ENCODE data around the gene RTF2.

GRCh38 chr20:56438284-56438683, 30.1 kb upstream of the RTF2 start:
- TF ChIP-seq, protein P1, sequence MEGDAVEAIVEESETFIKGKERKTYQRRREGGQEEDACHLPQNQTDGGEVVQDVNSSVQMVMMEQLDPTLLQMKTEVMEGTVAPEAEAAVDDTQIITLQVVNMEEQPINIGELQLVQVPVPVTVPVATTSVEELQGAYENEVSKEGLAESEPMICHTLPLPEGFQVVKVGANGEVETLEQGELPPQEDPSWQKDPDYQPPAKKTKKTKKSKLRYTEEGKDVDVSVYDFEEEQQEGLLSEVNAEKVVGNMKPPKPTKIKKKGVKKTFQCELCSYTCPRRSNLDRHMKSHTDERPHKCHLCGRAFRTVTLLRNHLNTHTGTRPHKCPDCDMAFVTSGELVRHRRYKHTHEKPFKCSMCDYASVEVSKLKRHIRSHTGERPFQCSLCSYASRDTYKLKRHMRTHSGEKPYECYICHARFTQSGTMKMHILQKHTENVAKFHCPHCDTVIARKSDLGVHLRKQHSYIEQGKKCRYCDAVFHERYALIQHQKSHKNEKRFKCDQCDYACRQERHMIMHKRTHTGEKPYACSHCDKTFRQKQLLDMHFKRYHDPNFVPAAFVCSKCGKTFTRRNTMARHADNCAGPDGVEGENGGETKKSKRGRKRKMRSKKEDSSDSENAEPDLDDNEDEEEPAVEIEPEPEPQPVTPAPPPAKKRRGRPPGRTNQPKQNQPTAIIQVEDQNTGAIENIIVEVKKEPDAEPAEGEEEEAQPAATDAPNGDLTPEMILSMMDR (IDR thresholded peaks at IDR 0.05) = no peak
- no peak for TF ChIP-seq POLR2A (IDR thresholded peaks at IDR 0.05)

Data from tibial nerve (tissue), 3 donors.